22Rv1 (cell line): Measurements from ENCODE around the gene A4GNT.

Source experiments
- H3K27ac ChIP-seq: fragments of 450-650 bp; 2 replicates; pipeline ENCODE4 v1.5.1; 2017
- ZFX ChIP-seq: fragments of 450-650 bp; IDR thresholded peaks from 2 replicates; pipeline ENCODE4 v1.6.1; 2017; ENCODE audit warnings: antibody characterized with exemption, borderline replicate concordance
- TF ChIP-seq, protein P1 (sequence below): fragments of 450-650 bp; IDR thresholded peaks from 2 replicates; pipeline ENCODE4 v1.5.1; 2017; ENCODE audit warnings: mild to moderate bottlenecking

Gene A4GNT

DNA sequence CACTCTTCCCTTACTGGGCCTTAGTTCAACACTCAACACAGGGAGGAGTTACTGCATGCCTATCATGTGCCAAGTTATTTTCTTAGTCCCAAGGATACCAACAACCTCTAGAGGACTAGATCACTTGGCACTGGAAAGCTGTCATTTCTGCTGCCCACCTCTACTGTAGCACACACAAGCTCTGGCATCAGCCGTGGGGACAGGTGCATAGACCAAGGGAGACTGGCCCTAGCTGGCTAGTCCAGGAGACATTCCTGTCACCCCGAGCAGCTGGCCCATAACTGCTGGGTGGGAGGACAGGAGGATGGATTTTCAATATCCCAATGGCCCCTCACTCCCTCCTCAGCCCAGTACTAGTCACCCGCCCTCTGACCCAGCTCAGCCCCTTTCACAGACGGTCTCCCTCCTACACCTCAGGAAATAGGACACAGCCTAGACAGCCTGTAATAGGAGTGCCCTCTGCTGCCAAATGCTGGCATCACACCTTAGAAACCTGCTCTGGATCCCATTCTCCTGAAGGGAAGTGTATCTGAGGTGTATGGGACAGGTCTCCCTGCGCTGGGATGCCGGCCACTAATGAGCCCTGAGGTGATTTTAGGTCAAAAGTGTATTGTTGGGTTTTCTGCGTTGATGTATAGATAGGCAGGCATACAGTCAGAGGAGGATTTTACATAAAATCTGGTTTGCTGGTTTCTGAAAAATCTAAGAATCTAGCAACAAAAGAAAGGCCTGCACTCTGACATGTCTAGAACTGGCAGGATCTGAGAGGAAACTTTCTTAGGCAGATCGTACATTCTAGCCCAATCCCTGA is 13.4 kb downstream of the A4GNT start:
- no peak overlapping the region for H3K27ac ChIP-seq
- TF ChIP-seq ZFX: no peak
- TF ChIP-seq, protein P1, sequence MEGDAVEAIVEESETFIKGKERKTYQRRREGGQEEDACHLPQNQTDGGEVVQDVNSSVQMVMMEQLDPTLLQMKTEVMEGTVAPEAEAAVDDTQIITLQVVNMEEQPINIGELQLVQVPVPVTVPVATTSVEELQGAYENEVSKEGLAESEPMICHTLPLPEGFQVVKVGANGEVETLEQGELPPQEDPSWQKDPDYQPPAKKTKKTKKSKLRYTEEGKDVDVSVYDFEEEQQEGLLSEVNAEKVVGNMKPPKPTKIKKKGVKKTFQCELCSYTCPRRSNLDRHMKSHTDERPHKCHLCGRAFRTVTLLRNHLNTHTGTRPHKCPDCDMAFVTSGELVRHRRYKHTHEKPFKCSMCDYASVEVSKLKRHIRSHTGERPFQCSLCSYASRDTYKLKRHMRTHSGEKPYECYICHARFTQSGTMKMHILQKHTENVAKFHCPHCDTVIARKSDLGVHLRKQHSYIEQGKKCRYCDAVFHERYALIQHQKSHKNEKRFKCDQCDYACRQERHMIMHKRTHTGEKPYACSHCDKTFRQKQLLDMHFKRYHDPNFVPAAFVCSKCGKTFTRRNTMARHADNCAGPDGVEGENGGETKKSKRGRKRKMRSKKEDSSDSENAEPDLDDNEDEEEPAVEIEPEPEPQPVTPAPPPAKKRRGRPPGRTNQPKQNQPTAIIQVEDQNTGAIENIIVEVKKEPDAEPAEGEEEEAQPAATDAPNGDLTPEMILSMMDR: peak; percentile 91

DNA sequence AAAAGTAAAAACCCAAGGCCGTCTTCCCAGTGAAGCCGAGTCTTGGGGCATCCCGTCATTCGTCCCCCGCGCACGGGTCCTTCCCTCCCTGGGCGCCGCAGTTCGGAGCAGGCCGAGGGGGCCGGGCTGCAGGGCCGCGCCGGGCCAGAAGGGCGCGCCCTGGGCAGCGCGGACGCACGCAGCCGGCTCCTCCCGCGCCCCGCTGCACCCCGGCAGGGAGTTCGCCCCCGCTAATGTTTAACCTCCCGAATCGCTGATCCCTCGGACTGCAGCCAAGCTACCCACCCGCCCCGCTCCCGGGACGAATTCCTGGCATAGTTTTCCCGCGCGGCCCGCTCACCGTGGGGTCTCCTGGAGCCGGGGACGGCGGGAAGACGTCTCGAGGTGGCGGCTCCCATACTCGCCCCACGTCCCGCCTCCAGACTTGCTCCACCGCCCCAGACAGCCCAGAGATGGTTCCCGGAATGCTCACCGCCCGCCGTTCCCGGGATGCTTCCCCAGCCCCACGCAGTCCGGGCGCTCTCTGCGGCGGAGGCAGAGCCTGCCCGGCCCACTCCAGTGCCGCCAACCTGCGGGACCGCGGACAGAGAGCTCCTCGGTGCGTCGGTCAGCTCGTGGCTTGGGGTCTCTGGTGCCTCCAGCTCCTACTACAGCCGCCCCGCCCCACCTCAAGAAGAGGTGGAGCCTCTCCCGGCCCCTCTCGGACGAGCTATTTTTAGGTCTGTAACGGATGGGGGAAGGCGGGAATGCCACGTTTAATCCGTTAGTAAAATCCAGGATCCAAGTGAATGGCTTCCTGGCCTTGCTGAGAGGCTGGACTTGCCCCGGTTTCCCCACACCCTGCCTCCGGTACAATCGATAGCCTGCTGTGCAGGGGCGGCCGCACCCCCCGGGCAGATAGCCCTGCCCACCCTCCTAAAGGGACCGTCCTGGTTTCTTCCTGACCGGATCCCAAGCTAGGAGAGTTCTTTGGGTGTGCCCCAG is 16.9 kb downstream of the A4GNT start, which contains the start of gene DZIP1L:
Gene DZIP1L (minus strand): TSS at position 621 of the 984 bp plus-strand sequence. CDS start 11,637 bp downstream, outside the sequence.
- no peak within 1 kb of the TSS for H3K27ac ChIP-seq

DNA sequence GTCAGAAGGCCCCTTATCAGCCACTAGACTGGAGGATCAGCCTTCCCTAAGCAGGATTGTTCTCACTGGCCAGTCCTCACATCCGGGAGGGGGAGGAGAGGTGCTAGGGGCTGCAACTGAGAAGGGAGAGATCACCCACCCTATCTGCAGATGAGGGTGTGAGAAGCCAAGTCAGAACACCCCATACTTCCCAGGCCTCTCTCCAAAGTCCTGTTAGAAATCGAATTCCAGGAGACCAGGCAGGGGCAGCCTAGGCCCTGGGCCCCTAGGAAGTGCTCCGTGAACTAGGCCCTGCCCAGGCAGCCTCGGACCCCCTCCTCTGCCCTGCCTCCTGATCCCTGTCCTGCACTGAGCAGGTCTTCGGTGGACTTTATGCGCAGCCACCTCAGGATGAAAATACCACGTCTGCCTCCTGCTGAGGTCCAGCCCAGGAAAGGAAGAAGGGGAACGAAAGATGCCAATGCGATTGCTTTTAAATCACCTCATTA is 17.7 kb downstream of the A4GNT start:
- H3K27ac ChIP-seq: no peak overlapping the region
- TF ChIP-seq ZFX: no peak
- TF ChIP-seq, protein P1: no peak

More for the DNA sequence above, 16.9 kb downstream of the A4GNT start, which contains the start of gene DZIP1L:
- no peak for TF ChIP-seq ZFX
- TF ChIP-seq, protein P1: peak; percentile 78

DNA sequence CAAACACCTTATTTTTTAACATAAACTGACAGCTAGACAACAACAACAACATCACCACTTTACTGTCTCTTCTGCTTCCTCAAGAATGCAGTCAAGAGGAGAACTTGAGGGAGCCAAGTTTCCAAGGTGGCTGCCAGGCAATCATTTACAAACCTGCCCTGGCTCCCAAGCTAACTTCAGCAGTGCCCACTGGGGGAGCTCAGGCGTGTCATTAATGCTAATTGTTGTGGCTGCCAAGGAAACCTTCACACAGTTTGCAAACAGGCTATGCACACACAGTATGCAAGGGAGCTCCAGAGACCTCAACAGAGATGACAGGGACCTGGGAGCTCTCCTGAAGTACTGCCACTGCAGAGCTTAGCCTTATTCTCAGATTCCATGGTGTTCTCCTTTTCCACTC is 18.9 kb downstream of the A4GNT start:
- H3K27ac ChIP-seq: no peak overlapping the region
- TF ChIP-seq ZFX: no peak
- TF ChIP-seq, protein P1: no peak

DNA sequence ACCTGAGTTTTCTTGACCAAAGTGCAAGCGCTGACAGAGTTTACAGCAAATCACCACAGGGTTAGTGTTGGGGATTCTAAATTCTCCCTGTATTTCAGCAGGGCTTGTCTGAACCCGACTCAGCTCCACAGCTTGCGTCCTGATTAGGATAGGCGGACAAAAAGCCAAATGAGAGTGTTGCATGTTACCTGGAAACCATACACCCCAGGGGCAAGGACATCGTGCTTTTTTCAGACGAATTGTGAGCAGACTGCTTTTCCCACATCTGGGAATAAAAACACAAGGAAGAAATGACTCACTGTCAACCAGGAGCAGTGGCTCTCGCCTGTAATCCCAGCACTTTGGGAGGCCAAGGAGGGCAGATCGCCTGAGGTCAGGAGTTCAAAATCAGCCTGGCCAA is 19.8 kb downstream of the A4GNT start:
- TF ChIP-seq, protein P1: no peak
- no peak for TF ChIP-seq ZFX
- H3K27ac ChIP-seq: no peak overlapping the region

DNA sequence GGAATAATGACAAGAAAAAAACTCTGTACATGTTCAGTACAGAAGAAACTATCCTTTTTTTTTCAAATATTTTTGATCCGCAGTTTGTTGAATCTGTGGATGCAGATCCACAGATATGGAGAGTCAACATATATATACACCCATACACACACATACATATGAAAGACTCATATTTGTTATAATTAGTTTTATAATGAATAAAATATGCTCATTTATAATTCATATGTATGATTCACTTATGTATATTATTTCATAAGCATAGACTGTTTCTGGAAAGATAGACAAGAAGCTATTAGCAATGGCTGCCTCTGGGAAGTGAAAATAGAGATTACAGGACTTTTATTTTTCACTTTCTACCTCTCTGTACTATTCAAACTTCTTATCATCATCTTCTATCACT is 26.6 kb downstream of the A4GNT start:
- no peak overlapping the region for H3K27ac ChIP-seq
- TF ChIP-seq, protein P1: no peak
- TF ChIP-seq ZFX: no peak
